Stimulated activated CD4-positive, alpha-beta T cell treated with anti-CD3 and anti-CD28 coated beads, Interleukin-15, amount 100 ng/mL, for 24 hours (primary cell): ENCODE data around the gene CXCL16.
"Not testable (repeated sequence)": the region's sequence is repeated elsewhere in the genome, so short reads cannot be mapped to it uniquely, and the experiment has no call there.

Experiments
- DNase-seq: peaks from one replicate; pipeline ENCODE4 v3.0.0-alpha.2; 2020

Gene CXCL16

GRCh38 chr17:4719684-4720221 is 20.0 kb downstream of the CXCL16 start:
- DNase-seq = no peak

DNA sequence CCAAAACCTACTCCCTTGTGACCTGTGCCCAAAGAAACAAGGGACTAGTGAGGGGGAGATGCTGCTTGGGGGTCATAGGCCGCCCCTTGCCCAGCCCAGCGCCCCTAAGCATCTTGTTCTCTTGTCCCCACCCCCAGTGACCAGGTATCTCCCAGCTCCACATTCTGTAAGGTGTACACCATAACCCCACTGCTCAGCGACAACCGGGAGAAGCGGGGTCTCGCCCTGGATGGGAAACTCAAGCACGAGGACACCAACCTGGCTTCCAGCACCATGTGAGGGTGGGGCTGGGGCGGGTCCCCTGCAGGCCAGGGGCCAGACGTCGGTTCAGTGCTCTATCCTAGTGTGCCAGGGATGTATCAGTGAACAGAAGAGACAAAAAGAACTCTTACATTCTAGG is 20.6 kb downstream of the CXCL16 start:
- no peak for DNase-seq

- DNase-seq = no peak
Observed at GRCh38 chr17:4718276-4718675, 21.5 kb downstream of the CXCL16 start.

GRCh38 chr17:4717791-4718190 is 21.9 kb downstream of the CXCL16 start:
- DNase-seq = no peak

GRCh38 chr17:4716081-4716480 is 23.6 kb downstream of the CXCL16 start:
- no peak for DNase-seq

GRCh38 chr17:4715063-4715744 is 24.5 kb downstream of the CXCL16 start:
- peak; percentile 49 for DNase-seq

- not testable (repeated sequence) for DNase-seq
Observed at GRCh38 chr17:4714340-4715062, 25.2 kb downstream of the CXCL16 start.

DNA sequence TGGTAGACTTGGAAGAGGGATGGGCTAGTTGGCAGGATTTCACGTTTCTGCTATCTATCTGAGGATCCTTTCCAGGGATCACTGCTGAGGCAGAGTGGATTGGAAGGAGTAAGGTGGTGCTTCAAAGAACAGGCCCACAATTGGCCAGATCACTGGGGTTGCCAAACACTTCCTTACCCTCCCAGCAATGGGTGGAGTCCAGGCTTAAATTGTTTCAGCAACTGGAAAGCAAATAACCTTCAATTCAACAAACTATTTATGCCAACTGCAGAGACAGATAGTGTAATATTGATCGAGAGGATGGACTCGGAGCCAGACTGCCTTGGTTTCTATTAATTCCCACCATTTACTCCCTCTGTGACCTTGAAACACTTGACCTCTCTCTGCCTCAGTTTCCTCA is 27.2 kb downstream of the CXCL16 start:
- DNase-seq = no peak

GRCh38 chr17:4711661-4712181 is 28.0 kb downstream of the CXCL16 start:
- no peak for DNase-seq

DNA sequence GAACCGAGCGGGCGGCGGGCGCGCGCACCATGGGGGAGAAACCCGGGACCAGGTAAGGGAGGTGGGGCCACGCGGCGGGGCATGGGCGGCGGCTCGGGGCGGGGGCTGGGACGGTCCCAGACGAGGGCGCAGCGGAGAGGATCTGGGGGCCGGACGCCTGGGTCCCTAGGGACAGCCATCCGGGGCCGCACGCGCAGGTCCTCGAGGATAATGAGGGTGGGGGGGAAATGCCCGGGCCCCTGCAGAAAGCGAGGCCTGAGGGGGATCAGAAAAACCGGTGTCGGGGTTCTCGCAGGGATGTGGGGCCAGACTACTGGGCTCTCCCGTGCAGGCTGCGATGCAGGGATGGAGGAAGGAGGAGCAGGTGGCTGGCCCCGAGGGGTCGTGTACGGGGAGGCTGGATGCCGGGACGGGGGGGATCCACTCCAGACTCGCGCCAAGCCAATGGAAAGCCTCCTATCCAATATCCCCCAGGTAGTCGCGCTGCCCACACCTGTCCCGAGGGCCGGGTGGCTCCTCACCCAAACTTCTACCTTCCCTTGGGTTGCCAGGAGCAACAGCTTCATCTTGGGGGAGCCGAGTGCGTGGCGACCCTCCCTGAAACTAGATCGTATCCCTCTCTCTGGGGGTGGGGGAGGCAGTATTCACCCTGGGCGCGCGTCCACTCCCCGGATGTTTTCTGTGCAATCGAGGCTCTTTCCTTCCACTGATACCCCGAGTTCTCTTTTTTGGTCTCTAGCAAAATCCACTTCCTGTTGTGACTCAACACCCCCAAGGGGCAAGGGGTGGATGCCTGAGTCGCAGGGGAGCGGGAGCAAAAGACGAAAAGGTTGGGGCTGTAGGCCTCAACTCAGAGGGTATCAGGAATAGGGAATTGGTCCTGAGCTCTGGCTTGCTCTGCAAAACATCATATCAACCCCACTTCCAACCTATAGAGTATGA is 28.8 kb downstream of the CXCL16 start:
- peak; percentile 62 for DNase-seq

DNA sequence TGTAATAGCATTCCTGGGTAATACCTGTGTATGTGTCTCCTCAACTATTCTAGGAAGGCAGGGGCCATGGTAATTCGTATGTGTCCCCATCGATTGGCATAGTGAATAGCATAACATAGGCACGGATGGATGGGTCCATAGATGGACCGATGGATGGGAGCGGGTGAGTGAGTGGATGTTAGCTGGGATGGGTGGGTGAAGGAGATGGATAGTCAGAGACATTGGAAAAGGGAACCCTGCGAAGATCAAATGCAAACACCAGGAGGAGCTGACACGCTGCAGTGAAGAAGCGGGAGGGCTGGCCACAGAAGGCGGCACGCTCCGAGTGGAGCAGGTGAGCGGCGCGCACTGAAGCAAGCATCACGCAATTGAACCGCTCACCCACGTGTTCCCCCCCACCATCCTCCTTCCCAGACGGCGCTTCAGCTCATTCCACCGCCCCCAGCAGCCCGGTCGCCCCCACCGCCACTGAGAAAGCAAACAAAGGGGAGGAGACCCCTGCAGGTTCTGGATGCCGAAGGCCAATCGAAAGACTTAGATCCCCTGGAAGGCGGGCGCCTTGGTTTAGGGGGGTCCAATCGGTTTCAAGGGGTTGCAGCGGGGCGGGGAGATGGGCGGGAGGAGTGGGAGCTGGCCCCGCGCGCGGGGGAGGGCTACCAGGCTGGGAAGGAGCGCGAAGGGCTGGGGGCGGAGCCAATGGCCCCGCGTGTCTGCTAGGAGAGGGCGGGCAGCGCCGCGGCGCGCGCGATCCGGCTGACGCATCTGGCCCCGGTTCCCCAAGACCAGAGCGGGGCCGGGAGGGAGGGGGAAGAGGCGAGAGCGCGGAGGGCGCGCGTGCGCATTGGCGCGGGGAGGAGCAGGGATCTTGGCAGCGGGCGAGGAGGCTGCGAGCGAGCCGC is 29.7 kb downstream of the CXCL16 start, which contains the start of gene ARRB2:
TSS of gene ARRB2 (plus strand) at position 839 of the 899 bp plus-strand sequence. CDS start 90 bp downstream, outside the sequence.
- DNase-seq = peak; percentile 99

GRCh38 chr17:4708436-4708835 is 31.3 kb downstream of the CXCL16 start:
- peak; percentile 73 for DNase-seq

GRCh38 chr17:4706121-4706520 is 33.6 kb downstream of the CXCL16 start:
- no peak for DNase-seq

GRCh38 chr17:4704991-4705390 is 34.7 kb downstream of the CXCL16 start:
- DNase-seq = no peak

GRCh38 chr17:4704574-4704907 is 35.2 kb downstream of the CXCL16 start:
- not testable (repeated sequence) for DNase-seq

GRCh38 chr17:4703330-4703691 is 36.4 kb downstream of the CXCL16 start:
- no peak for DNase-seq

GRCh38 chr17:4701116-4701515 is 38.6 kb downstream of the CXCL16 start:
- no peak for DNase-seq

- not testable (repeated sequence) for DNase-seq
Observed at GRCh38 chr17:4699401-4700056, 40.2 kb downstream of the CXCL16 start.

GRCh38 chr17:4696437-4696805 is 43.3 kb downstream of the CXCL16 start:
- DNase-seq = no peak

DNA sequence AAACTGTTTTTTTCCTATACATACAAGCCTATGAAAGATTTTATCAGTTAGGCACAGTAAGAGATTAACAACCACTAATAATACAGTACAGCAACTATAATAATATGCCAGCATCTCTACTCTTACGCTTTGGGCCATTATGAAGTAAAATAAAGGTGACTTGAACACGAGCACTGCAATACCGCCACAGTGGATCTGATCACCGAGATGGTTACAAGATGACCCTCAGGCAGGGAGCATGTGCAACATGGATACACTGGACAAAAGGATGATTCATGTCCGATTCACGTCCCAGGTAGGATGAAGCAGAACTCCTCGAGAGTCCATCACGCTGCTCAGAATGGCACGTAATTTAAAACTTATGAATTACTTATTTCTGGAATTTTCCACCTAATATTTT is 46.3 kb downstream of the CXCL16 start:
- no peak for DNase-seq

GRCh38 chr17:4691686-4692085 is 48.0 kb downstream of the CXCL16 start:
- DNase-seq = no peak
